ENCODE data around the gene ACADM. TPM values are rescaled to one million over a fixed set of nuclear protein-coding genes. Genes with fewer than 3 reads are reported as not detected.

Gene ACADM
- polyA plus RNA-seq, 1 of the 3 experiments (the other 2 are of a cell fraction) = 18.6 TPM

DNA sequence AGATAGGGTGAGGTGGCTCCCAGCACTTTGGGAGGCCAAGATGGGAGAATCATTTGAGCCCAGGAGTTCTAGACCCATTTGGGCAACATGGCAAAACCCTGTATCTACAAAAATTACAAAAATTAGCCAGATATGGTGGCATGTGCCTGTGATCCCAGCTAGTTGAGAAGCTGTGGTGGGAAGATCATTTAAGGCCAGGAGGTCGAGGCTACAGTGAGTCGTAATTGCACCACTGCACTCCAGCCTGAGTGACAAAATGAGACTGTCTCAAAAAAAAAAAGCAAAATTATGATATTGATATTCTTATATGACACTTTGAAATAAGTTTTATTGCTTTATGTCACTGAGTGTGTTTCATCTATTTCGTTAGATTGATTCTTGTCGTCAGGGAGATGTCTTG lies 7.4 kb downstream of the ACADM start:
- no peak for DNase-seq
- H3K27ac ChIP-seq (ENCODE audit: low read depth in 2 of 2, low read length in 1 of 2) = peak overlapping the region in 1 of 2 experiments; percentile 64; a peak in 2 of 4 replicates
- H3F3A ChIP-seq (replicated peaks; ENCODE audit: insufficient read depth) = peaks cover 21% of the 10 kb centered on the region
- no peak overlapping the region for H3K4me2 ChIP-seq
- ChIA-PET CTCF (no interaction called here), POLR2A (no interaction called here)
- H3K9ac ChIP-seq = no peak overlapping the region
- no peaks in the 10 kb centered on the region for H3K9me3 ChIP-seq
- no peaks in the 10 kb centered on the region; the same call in 1 of the 2 replicates for H4K20me1 ChIP-seq (ENCODE audit: insufficient read depth)
- H2AFZ ChIP-seq (ENCODE audit: low read depth) = no peak overlapping the region
- H3K36me3 ChIP-seq (replicated peaks in 1 of 2; ENCODE audit: control insufficient read depth in 1 of 2, insufficient read depth in 2 of 2, low read length in 1 of 2) = peaks cover 21 to 41% of the 10 kb centered on the region in 2 experiments
- H3K79me2 ChIP-seq (ENCODE audit: insufficient read depth) = peaks cover 47% of the 10 kb centered on the region
- 93% methylated on average over 4 of the region's 4 CpGs for WGBS (ENCODE audit: low lambda C conversion rate)
- H3K4me3 ChIP-seq (ENCODE audit: low read depth in 2 of 2, low read length in 1 of 2) = no peak overlapping the region
- no peaks in the 10 kb centered on the region for H3K27me3 ChIP-seq (ENCODE audit: insufficient read depth)
- H3K4me1 ChIP-seq (ENCODE audit: control insufficient read depth in 1 of 2, insufficient read depth in 2 of 2, low read depth in 1 of 2, low read length in 1 of 2) = peaks cover 0 to 12% of the 10 kb centered on the region in 2 experiments; a peak in 2 of 4 replicates
- no peaks in the 10 kb centered on the region for H3K9me2 ChIP-seq
- no peak for TF ChIP-seq JUND (IDR thresholded peaks at IDR 0.05)
- TF ChIP-seq, protein P1, sequence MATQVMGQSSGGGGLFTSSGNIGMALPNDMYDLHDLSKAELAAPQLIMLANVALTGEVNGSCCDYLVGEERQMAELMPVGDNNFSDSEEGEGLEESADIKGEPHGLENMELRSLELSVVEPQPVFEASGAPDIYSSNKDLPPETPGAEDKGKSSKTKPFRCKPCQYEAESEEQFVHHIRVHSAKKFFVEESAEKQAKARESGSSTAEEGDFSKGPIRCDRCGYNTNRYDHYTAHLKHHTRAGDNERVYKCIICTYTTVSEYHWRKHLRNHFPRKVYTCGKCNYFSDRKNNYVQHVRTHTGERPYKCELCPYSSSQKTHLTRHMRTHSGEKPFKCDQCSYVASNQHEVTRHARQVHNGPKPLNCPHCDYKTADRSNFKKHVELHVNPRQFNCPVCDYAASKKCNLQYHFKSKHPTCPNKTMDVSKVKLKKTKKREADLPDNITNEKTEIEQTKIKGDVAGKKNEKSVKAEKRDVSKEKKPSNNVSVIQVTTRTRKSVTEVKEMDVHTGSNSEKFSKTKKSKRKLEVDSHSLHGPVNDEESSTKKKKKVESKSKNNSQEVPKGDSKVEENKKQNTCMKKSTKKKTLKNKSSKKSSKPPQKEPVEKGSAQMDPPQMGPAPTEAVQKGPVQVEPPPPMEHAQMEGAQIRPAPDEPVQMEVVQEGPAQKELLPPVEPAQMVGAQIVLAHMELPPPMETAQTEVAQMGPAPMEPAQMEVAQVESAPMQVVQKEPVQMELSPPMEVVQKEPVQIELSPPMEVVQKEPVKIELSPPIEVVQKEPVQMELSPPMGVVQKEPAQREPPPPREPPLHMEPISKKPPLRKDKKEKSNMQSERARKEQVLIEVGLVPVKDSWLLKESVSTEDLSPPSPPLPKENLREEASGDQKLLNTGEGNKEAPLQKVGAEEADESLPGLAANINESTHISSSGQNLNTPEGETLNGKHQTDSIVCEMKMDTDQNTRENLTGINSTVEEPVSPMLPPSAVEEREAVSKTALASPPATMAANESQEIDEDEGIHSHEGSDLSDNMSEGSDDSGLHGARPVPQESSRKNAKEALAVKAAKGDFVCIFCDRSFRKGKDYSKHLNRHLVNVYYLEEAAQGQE (IDR thresholded peaks at IDR 0.05; ENCODE audit: low read depth, low read length) = no peak
- TF ChIP-seq RFX5 (IDR thresholded peaks at IDR 0.05; ENCODE audit: low read length) = no peak
- TF ChIP-seq ZBTB33 (IDR thresholded peaks at IDR 0.05; ENCODE audit: borderline replicate concordance, low read depth) = no peak
- no peak for TF ChIP-seq MEF2A (IDR thresholded peaks at IDR 0.05; ENCODE audit: borderline replicate concordance, low read depth)
- TF ChIP-seq RCOR1 (IDR thresholded peaks at IDR 0.05; ENCODE audit: low read length) = no peak
- TF ChIP-seq RXRA (IDR thresholded peaks at IDR 0.05; ENCODE audit: borderline replicate concordance, low read depth) = no peak
- no peak for TF ChIP-seq EP300 (IDR thresholded peaks at IDR 0.05; ENCODE audit: borderline replicate concordance in 1 of 2, low read depth in 1 of 2, low read length in 1 of 2)
- TF ChIP-seq FOXJ3 (CRISPR knock-in tag; IDR thresholded peaks at IDR 0.05) = no peak
- TF ChIP-seq GABPA (IDR thresholded peaks at IDR 0.05; ENCODE audit: low read depth) = no peak
- TF ChIP-seq, protein P2, sequence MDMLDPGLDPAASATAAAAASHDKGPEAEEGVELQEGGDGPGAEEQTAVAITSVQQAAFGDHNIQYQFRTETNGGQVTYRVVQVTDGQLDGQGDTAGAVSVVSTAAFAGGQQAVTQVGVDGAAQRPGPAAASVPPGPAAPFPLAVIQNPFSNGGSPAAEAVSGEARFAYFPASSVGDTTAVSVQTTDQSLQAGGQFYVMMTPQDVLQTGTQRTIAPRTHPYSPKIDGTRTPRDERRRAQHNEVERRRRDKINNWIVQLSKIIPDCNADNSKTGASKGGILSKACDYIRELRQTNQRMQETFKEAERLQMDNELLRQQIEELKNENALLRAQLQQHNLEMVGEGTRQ (IDR thresholded peaks at IDR 0.05; ENCODE audit: borderline replicate concordance, low read depth, low read length) = no peak
- TF ChIP-seq TCF12 (IDR thresholded peaks at IDR 0.05) = no peak
- no peak for TF ChIP-seq SMC3 (IDR thresholded peaks at IDR 0.05; ENCODE audit: low read depth, low read length)
- TF ChIP-seq MAX (IDR thresholded peaks at IDR 0.05; ENCODE audit: low read depth) = no peak
- no peak for TF ChIP-seq EZH2phosphoT487 (IDR thresholded peaks at IDR 0.05; ENCODE audit: borderline replicate concordance, low read depth)
- TF ChIP-seq NRF1 (IDR thresholded peaks at IDR 0.05; ENCODE audit: low read depth, low read length) = no peak
- no peak for TF ChIP-seq FOXM1 (IDR thresholded peaks at IDR 0.05; ENCODE audit: low read depth)
- TF ChIP-seq GATA2 (CRISPR knock-in tag; IDR thresholded peaks at IDR 0.05) = no peak
